ENCODE measurements around the gene ARFIP1. TPM values are rescaled to one million over a fixed set of nuclear protein-coding genes. Genes with fewer than 3 reads are reported as not detected.

Gene ARFIP1
- total and polyA plus RNA-seq, 9 of the 15 experiments (the other 6 are each of a cell fraction or from before 2014, with no cell fraction given) = 14.1 to 25.1 (median 20.9) TPM

DNA sequence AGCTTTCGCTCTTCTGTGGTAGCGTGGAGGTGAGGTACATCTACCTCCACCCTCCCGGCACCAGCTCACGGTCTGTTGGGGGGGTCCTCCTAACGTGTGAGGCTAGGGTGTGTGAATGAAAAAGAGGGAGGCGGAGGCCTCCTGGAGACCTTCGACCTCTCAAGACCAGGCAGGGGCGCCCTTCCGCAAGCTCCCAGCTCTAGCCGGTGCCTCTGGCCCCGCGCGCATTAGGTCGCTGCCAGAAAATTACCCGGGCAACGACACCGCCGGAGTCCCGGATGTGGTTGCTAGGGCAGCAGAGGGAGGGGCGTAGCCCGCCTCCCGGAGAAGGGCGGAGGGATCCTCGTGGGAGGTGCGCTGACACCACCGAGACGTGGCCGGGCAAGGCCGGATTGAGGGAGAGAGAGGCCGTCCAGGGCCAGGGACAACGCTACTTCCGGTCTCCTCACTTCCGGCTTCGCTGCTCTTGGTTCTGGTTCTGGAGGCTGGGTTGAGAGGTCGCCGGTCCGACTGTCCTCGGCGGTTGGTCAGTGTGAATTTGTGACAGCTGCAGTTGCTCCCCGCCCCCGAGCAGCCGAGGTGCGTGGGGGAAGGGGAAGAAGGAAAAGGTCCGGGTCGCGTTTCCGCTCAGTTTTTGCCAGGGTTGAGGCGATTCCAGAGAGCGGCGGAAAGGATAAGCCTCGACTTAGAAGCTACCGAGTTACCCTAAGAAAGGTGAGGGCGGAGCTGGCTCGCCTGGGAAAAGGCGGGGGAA lies at the start of gene ARFIP1, which contains the start of gene TIGD4 (continued):
- TF ChIP-seq, protein P1, sequence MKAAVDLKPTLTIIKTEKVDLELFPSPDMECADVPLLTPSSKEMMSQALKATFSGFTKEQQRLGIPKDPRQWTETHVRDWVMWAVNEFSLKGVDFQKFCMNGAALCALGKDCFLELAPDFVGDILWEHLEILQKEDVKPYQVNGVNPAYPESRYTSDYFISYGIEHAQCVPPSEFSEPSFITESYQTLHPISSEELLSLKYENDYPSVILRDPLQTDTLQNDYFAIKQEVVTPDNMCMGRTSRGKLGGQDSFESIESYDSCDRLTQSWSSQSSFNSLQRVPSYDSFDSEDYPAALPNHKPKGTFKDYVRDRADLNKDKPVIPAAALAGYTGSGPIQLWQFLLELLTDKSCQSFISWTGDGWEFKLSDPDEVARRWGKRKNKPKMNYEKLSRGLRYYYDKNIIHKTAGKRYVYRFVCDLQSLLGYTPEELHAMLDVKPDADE (conservative IDR thresholded peaks at IDR 0.05; ENCODE audit: control insufficient read depth, low read depth, low read length) = 0 out of 2 replicates have a peak, but pooled peaks have one; percentile 25
- TF ChIP-seq ZNF143 (CRISPR knock-in tag; IDR thresholded peaks at IDR 0.05) (no peak), PHTF2 (CRISPR knock-in tag; IDR thresholded peaks at IDR 0.05) (no peak), NFRKB (IDR thresholded peaks at IDR 0.05; ENCODE audit: low read depth) (0 out of 2 replicates have a peak, but pooled peaks have one; percentile 52), PML (IDR thresholded peaks at IDR 0.05; ENCODE audit: low read length) (peak; percentile 65; the same call in 1 of the 2 replicates), KAT7 (CRISPR knock-in tag; IDR thresholded peaks at IDR 0.05; ENCODE audit: borderline replicate concordance) (no peak)
- TF ChIP-seq, protein P2, sequence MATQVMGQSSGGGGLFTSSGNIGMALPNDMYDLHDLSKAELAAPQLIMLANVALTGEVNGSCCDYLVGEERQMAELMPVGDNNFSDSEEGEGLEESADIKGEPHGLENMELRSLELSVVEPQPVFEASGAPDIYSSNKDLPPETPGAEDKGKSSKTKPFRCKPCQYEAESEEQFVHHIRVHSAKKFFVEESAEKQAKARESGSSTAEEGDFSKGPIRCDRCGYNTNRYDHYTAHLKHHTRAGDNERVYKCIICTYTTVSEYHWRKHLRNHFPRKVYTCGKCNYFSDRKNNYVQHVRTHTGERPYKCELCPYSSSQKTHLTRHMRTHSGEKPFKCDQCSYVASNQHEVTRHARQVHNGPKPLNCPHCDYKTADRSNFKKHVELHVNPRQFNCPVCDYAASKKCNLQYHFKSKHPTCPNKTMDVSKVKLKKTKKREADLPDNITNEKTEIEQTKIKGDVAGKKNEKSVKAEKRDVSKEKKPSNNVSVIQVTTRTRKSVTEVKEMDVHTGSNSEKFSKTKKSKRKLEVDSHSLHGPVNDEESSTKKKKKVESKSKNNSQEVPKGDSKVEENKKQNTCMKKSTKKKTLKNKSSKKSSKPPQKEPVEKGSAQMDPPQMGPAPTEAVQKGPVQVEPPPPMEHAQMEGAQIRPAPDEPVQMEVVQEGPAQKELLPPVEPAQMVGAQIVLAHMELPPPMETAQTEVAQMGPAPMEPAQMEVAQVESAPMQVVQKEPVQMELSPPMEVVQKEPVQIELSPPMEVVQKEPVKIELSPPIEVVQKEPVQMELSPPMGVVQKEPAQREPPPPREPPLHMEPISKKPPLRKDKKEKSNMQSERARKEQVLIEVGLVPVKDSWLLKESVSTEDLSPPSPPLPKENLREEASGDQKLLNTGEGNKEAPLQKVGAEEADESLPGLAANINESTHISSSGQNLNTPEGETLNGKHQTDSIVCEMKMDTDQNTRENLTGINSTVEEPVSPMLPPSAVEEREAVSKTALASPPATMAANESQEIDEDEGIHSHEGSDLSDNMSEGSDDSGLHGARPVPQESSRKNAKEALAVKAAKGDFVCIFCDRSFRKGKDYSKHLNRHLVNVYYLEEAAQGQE (IDR thresholded peaks at IDR 0.05; ENCODE audit: borderline replicate concordance) = peak; percentile 96
- TF ChIP-seq, protein P2 (CRISPR knock-in tag; IDR thresholded peaks at IDR 0.05; ENCODE audit: low read depth) = no peak
- TF ChIP-seq, protein P3, sequence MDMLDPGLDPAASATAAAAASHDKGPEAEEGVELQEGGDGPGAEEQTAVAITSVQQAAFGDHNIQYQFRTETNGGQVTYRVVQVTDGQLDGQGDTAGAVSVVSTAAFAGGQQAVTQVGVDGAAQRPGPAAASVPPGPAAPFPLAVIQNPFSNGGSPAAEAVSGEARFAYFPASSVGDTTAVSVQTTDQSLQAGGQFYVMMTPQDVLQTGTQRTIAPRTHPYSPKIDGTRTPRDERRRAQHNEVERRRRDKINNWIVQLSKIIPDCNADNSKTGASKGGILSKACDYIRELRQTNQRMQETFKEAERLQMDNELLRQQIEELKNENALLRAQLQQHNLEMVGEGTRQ (CRISPR knock-in tag; IDR thresholded peaks at IDR 0.05) = no peak
- TF ChIP-seq, protein P4, sequence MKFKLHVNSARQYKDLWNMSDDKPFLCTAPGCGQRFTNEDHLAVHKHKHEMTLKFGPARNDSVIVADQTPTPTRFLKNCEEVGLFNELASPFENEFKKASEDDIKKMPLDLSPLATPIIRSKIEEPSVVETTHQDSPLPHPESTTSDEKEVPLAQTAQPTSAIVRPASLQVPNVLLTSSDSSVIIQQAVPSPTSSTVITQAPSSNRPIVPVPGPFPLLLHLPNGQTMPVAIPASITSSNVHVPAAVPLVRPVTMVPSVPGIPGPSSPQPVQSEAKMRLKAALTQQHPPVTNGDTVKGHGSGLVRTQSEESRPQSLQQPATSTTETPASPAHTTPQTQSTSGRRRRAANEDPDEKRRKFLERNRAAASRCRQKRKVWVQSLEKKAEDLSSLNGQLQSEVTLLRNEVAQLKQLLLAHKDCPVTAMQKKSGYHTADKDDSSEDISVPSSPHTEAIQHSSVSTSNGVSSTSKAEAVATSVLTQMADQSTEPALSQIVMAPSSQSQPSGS (CRISPR knock-in tag; IDR thresholded peaks at IDR 0.05) = no peak
- TF ChIP-seq, protein P5, sequence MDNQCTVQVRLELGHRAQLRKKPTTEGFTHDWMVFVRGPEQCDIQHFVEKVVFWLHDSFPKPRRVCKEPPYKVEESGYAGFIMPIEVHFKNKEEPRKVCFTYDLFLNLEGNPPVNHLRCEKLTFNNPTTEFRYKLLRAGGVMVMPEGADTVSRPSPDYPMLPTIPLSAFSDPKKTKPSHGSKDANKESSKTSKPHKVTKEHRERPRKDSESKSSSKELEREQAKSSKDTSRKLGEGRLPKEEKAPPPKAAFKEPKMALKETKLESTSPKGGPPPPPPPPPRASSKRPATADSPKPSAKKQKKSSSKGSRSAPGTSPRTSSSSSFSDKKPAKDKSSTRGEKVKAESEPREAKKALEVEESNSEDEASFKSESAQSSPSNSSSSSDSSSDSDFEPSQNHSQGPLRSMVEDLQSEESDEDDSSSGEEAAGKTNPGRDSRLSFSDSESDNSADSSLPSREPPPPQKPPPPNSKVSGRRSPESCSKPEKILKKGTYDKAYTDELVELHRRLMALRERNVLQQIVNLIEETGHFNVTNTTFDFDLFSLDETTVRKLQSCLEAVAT (IDR thresholded peaks at IDR 0.05) = peak in 1 of 2 experiments; percentile 8; a peak in 1 of 4 replicates
- TF ChIP-seq, protein P6, sequence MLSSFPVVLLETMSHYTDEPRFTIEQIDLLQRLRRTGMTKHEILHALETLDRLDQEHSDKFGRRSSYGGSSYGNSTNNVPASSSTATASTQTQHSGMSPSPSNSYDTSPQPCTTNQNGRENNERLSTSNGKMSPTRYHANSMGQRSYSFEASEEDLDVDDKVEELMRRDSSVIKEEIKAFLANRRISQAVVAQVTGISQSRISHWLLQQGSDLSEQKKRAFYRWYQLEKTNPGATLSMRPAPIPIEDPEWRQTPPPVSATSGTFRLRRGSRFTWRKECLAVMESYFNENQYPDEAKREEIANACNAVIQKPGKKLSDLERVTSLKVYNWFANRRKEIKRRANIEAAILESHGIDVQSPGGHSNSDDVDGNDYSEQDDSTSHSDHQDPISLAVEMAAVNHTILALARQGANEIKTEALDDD (IDR thresholded peaks at IDR 0.05) = no peak
